ENCODE measurements around the gene TMCO2.
"Not testable (repeated sequence)": the region's sequence is repeated elsewhere in the genome, so short reads cannot be mapped to it uniquely, and the experiment has no call there.

Gene TMCO2

DNA sequence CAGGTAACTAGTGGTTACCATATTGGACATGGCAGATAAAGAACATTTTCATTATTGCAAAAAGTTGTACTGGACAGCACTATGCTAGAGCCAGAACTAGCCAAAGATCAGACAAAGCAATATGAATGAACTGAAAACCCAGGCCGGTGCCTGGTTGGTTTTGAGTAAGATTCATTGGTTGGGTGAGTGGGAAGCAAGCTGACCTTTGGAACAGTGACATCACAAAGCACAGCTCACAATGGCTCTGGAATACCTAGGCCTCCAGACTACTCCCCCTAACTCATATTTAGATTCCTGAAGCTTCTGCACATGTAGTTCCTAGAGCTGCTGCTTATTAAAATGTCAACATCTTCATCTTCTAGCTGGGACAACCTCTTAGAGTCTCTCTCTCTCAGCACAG is at the start of gene TMCO2:
Gene TMCO2 (plus strand): TSS at position 283 of the 400 bp plus-strand sequence. CDS start 57 bp downstream, at position 340.
- DNase-seq (ENCODE audit: low read depth), result no peak
- H3K4me3 ChIP-seq (ENCODE audit: low read length), result no peak within 1 kb of the TSS
- TF ChIP-seq, protein P1, sequence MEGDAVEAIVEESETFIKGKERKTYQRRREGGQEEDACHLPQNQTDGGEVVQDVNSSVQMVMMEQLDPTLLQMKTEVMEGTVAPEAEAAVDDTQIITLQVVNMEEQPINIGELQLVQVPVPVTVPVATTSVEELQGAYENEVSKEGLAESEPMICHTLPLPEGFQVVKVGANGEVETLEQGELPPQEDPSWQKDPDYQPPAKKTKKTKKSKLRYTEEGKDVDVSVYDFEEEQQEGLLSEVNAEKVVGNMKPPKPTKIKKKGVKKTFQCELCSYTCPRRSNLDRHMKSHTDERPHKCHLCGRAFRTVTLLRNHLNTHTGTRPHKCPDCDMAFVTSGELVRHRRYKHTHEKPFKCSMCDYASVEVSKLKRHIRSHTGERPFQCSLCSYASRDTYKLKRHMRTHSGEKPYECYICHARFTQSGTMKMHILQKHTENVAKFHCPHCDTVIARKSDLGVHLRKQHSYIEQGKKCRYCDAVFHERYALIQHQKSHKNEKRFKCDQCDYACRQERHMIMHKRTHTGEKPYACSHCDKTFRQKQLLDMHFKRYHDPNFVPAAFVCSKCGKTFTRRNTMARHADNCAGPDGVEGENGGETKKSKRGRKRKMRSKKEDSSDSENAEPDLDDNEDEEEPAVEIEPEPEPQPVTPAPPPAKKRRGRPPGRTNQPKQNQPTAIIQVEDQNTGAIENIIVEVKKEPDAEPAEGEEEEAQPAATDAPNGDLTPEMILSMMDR (conservative IDR thresholded peaks at IDR 0.05; ENCODE audit: low read depth, low read length), result no peak

DNA sequence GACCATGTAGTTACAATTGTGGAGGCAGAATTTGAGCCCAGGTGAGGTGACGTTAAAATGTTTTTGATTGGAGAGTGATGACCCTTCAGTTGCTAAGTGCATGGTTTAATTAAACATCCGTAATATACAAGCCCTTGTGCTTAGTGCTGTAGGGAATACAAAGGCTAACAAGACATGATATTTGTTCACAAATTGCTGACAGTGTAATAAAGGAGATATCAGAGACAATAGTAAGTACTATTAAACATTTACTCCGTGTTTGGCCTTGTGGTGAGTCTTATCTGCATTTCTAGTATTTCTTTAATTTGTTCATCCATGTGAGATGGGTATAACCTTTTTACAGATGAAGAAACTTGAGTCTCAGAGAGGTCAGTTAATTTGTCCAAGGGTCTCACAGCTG is 48.6 kb upstream of the TMCO2 start:
- DNase-seq (ENCODE audit: low read depth), result no peak
- no peak overlapping the region for H3K4me3 ChIP-seq (ENCODE audit: low read length)
- TF ChIP-seq, protein P1 (conservative IDR thresholded peaks at IDR 0.05; ENCODE audit: low read depth, low read length), result no peak

DNA sequence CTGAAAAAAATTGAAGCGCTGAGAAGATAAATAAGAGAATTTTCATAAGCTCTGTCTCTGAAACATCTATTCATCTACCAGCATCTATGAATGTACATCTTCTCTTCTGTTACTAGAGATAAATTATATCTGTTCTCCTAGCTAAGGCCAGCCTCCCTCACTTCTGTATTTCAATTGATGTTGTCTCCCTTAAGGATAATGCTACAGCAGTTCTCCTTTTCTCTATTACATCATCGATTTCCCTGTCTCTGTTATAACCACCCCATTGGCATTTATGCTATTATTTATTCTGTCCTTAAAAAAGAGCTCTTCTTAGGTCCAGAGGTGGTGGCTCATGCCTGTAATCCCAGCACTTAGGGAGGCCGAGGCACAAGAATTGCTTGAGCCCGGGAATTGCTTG is 42.9 kb upstream of the TMCO2 start:
- TF ChIP-seq, protein P1 (conservative IDR thresholded peaks at IDR 0.05; ENCODE audit: low read depth, low read length), result no peak
- DNase-seq (ENCODE audit: low read depth), result no peak
- H3K4me3 ChIP-seq (ENCODE audit: low read length), result no peak overlapping the region

DNA sequence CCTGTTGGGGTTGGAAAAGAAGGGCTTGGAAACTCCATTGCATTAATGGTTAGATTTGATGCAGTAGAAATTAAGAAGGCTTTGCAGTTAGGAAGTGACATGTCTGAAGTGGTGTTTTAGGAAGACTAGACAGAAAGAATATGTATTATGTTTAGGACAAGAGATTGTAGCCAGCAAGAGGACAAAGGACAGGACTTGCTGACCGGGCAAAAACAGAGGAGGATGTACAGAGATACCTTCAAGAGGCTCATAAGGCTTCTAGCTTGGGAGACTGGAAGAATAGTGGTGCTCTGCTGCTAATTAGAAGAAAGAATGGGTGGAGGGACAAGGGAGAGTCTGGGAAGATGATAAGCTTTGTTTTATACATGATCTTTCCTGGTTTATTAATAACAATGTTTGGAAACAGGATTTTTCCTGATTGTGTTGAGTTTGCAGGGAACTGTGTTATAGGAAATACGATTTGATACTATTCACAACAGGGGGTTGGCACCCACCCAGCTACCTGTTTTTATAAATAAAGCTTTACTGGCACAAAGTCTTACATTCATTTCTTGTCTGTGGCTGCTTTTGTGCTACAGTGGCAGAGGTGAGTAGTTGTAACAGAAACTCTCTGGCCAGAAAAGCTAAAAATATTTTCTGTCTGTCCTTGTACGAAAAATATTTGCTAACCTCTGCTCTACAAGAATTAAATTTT is 37.1 kb upstream of the TMCO2 start:
- no peak overlapping the region for H3K4me3 ChIP-seq (ENCODE audit: low read length)
- no peak for DNase-seq (ENCODE audit: low read depth)
- TF ChIP-seq, protein P1 (conservative IDR thresholded peaks at IDR 0.05; ENCODE audit: low read depth, low read length), result no peak

DNA sequence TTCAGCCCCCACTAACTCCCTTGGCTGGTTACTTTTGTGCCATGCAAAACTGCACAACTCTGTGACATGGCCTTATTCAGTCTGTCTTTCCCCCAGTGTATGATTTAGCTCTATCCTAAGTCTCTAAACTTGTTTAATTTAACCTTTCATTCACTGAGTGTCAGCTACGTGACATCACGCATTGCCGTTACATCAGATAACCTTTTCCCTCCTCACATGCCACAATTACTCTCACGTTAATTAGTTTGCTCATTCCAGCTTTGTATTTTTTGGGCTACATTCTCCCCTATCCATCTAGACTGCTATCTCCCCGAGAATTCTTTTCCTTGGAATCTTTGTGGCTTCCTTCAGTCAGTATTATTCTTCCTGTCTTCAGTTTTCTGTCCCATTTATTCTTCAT is 29.4 kb upstream of the TMCO2 start:
- no peak for DNase-seq (ENCODE audit: low read depth)
- TF ChIP-seq, protein P1 (conservative IDR thresholded peaks at IDR 0.05; ENCODE audit: low read depth, low read length), result no peak
- H3K4me3 ChIP-seq (ENCODE audit: low read length), result no peak overlapping the region

DNA sequence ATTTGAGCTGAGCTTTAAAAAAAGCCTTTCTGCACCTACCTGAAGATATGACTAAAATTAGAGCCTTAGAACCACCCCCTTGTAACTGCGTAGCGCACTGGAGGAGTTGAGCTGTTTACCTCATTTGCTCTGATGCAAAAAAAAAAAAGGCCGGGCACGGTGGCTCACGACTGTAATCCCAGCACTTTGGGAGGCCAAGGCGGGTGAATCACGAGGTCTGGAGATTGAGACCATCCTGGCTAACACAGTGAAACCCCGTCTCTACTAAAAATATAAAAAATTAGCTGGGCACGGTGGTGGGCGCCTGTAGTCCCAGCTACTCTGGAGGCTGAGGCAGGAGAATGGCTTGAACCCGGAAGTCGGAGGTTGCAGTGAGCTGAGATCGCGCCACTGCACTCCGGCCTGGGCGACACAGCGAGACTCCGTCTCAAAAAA is 26.2 kb upstream of the TMCO2 start:
- H3K4me3 ChIP-seq (ENCODE audit: low read length), result not testable (repeated sequence)

DNA sequence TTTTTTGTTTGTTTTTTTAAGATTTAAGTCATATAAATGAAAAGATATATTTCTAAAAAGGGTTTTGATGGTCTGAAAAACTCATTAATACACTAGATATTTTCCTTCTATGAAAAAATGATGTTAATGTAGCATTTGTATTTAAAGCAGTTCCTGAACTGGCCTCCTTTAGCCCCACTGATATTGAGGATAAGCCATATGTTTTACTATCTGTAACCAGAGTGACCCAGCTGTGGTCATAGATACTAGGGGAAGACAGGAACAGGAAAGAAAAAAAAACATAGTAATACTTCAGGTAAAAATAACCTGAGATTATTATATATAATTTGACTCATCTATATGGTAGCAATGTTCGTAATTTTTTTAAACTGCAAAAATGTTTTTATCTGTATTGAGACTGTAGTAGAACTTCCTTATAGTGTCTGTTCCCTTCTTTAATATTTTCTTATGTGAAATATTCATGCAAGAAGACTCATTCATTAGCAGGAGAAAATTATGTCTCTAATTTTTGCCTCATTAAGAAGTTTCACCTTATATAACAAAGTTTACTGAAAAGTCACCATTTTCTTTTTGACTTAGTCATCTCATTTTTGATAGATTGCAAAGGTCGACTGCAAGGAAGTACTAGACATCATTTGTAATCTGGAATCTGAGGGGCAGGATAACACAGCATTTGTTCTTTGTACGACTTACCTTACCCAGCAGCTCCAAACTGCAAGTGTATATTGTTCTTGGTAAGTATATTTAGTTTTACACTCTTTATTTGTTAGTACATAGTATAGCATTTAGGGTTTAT is 25.6 kb upstream of the TMCO2 start:
- DNase-seq (ENCODE audit: low read depth), result no peak
- TF ChIP-seq, protein P1 (conservative IDR thresholded peaks at IDR 0.05; ENCODE audit: low read depth, low read length), result no peak
- H3K4me3 ChIP-seq (ENCODE audit: low read length), result no peak overlapping the region

More for the DNA sequence above, 26.2 kb upstream of the TMCO2 start:
- DNase-seq (ENCODE audit: low read depth), result not testable (repeated sequence)

All from retinal pigment epithelial cell (primary cell).